HG02759 (cell line): ENCODE measurements around the gene SLC5A2.
"Not testable (repeated sequence)": the region's sequence is repeated elsewhere in the genome, so short reads cannot be mapped to it uniquely, and the experiment has no call there.

Experiments
- ATAC-seq: cut with Tn5 transposase; IDR thresholded peaks from one replicate; pipeline ENCODE4 v1.9.1; 2021; ENCODE audit warnings: mild to moderate bottlenecking, moderate library complexity; ENCODE audit not compliant: unreplicated experiment

The SLC5A2 gene

GRCh38 chr16:31474773-31475738, 7.9 kb upstream of the SLC5A2 start:
- ATAC-seq = no peak

DNA sequence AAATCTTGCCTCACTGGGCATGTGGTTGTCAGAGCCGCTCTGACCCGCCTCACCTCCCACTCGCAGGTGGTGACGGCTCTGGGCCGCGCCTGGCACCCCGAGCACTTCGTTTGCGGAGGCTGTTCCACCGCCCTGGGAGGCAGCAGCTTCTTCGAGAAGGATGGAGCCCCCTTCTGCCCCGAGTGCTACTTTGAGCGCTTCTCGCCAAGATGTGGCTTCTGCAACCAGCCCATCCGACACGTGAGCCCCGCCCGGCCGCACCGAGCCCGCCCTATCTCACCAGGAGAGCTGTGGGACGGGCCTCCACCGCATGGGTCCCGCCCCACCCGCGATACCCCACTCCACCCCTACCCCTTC, 7.0 kb upstream of the SLC5A2 start:
- no peak for ATAC-seq

- ATAC-seq = peak; percentile 69
These were observed 6.4 kb upstream of the SLC5A2 start for GRCh38 chr16:31476303-31477219.

DNA sequence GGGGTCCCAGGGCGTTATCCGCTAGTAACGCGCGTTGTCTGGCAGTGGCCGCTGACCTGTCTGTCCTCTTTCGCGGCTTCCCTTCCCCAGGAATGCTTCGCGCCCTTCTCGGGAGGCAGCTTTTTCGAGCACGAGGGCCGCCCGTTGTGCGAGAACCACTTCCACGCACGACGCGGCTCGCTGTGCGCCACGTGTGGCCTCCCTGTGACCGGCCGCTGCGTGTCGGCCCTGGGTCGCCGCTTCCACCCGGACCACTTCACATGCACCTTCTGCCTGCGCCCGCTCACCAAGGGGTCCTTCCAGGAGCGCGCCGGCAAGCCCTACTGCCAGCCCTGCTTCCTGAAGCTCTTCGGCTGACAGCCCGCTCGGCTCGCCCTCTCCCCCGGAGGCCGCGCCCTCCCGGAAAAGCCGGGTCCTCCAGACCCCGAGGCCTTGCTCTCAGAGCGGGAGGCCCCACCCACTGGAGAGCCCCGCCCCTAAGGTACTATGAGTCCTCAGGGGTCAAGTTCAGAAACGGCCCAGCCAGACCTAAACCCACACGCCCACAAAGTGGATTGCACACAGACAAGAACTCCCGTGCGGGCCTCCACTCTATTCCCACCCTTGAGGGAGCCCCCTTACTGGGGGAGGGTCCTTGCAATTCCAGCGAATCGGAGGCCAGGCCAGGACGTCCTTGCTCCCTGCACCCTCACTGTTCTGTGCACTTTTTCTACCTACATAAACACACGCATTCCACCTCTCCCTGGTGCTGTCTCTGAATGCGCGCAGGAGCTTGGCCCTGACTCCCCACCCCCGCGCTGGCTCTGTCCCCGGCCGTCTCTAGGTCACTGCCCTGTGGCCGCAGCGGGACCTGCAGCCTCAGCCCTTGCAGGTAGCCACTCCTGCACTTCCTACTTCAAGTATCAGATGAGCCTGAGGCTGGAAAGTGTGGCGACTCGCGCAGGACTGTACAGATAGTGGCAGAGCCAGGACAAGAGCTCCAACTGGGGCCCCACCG, 5.4 kb upstream of the SLC5A2 start:
- ATAC-seq = peak; percentile 44

DNA sequence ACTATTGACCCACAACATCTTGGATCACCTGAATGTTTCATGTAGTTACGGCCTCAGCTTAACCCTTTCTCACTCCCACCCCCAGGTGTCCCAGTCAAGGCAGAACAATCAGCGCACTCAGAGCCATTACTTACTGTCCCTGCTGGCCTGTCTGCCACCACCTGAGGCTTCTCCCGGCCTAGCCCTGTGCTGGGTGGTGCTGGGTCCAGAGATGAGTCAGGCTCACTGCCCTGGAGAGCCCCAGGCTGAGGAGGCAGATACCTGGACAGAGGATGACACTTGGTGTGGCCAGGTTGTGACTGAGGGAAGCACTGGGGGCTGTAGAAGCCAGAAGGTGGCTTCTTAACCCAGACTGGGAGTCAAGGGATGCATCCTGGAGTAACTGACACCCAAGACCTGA, 4.0 kb upstream of the SLC5A2 start:
- no peak for ATAC-seq

- ATAC-seq = no peak
These were observed 3.2 kb upstream of the SLC5A2 start for GRCh38 chr16:31479751-31480150.

- no peak for ATAC-seq
These were observed 1.9 kb upstream of the SLC5A2 start for GRCh38 chr16:31480851-31481536.

GRCh38 chr16:31484048-31484447, 1.1 kb downstream of the SLC5A2 start:
- ATAC-seq = not testable (repeated sequence)

DNA sequence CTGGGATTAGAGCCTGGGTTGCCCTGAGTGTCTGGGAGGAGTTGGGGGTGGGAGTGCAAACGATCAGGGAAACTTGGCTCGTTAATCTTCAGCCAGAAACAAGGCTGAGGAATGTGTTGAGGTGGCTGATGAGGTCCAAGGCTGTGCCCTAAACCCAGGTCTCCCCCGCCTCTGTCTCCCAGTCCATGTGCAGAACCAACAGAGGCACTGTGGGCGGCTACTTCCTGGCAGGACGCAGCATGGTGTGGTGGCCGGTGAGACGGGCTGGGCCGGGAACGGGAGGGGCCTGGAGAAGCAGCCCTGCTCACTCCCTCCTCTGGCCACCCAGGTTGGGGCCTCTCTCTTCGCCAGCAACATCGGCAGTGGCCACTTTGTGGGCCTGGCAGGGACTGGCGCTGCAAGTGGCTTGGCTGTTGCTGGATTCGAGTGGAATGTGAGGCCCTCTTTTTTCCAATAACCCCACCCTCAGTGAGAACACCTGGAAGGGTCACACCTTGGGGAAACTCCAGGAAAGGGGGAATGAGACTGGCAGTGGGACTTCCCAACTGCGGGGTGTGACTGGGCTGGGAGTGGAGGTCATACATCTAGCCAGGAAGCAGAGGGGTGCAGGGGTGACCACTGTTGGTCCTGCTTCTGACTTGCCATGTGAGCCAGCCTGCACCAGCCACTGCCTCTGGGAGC, 1.7 kb downstream of the SLC5A2 start:
- ATAC-seq = no peak

DNA sequence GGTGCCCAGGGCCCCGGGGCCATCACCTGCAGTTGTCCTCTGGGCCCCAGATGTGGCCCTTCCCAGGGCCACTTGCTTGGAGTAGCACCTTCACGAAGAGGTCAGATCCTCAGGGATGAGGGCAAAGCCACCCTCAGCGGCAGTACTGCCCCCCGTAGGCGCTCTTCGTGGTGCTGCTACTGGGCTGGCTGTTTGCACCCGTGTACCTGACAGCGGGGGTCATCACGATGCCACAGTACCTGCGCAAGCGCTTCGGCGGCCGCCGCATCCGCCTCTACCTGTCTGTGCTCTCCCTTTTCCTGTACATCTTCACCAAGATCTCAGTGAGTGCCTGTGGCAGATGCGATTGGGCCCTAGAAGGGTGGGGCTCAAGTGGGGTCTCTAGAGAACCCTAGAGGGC, 2.6 kb downstream of the SLC5A2 start:
- ATAC-seq = no peak

DNA sequence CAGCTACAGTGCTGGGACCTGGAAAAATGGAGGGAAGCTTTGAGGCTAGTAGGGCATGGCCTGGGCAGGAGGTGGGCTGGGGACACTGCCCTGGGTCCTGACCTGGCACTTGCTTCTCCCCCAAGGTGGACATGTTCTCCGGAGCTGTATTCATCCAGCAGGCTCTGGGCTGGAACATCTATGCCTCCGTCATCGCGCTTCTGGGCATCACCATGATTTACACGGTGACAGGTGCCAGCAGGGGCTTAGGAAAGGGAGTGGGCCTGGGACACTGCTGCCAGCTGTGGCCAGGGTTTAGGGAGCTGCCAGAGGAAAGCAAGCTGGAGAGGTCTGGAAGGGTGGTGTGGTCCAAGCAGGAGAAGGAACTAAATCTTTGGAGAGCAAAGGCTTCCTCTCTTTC, 3.1 kb downstream of the SLC5A2 start:
- ATAC-seq = no peak

GRCh38 chr16:31487071-31487719, 4.3 kb downstream of the SLC5A2 start:
- ATAC-seq = peak; percentile 1

GRCh38 chr16:31487720-31488467, 5.0 kb downstream of the SLC5A2 start:
- ATAC-seq = peak; percentile 87

- ATAC-seq = no peak
These were observed 5.8 kb downstream of the SLC5A2 start for GRCh38 chr16:31488468-31489297.

DNA sequence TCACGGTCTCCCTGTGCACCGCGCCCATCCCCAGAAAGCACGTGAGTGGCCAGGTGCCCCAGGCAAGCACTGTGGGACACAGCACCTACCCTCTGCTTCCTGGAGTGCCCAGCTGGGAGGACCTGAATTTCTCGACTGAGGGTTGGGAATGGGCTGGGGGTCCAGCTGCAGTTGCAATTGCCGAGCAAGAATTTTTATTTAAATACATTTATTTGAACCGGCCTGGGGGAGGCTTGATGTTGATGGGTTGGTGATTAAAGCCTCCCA, 6.3 kb downstream of the SLC5A2 start:
- no peak for ATAC-seq

DNA sequence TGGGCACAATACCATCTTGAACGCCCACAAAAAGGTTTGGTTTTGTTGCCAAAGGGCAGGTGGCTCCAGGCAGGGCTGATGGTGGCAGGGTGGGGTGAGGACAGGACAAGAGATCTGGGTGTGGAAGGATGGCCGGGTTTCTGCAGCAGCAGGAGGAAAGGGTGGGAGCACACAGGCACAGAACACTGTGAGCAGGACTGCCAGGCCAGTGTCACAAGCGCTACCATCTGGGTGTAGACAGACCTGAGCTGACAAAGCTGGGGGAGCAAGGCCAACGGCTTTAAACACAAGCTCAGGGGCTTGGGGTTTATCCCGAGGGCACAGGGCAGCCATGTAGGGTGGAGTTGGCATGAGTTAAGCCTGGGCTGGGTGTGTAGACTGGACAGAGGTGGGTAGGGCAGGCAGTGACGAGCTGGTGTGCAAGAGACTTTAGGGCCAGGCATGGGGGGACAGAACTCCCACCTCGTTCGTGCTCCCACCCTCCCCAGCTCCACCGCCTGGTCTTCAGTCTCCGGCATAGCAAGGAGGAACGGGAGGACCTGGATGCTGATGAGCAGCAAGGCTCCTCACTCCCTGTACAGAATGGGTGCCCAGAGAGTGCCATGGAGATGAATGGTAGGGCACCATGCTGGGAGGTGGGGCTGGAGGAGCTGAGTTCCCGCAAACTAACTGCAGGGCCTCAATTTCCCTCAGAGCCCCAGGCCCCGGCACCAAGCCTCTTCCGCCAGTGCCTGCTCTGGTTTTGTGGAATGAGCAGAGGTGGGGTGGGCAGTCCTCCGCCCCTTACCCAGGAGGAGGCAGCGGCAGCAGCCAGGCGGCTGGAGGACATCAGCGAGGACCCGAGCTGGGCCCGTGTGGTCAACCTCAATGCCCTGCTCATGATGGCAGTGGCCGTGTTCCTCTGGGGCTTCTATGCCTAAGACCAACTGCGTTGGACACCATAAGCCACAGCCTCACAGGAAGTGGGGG, 7.0 kb downstream of the SLC5A2 start:
- no peak for ATAC-seq
